Measurements from ENCODE around the gene RAP1GAP.

DNA sequence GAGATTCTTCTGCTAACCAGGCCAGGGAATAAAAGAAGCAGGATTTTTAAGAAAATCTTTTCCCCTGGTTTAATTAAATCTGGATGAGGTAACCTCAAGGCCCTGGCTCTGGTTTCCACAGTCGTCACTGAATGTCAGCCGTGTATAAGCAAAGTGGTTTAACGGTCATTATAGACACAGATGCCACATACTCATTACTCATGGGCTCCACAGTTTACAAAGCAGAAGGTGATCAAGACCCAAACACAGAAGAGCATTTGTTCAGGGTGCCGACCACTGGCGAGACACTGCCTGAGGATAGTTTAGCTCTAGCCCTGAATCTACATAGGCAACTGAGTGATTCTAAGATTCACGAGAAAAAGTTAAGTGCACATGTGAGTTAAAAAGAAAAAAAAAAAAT, 27.8 kb upstream of the RAP1GAP start:
- TF ChIP-seq, protein P1, sequence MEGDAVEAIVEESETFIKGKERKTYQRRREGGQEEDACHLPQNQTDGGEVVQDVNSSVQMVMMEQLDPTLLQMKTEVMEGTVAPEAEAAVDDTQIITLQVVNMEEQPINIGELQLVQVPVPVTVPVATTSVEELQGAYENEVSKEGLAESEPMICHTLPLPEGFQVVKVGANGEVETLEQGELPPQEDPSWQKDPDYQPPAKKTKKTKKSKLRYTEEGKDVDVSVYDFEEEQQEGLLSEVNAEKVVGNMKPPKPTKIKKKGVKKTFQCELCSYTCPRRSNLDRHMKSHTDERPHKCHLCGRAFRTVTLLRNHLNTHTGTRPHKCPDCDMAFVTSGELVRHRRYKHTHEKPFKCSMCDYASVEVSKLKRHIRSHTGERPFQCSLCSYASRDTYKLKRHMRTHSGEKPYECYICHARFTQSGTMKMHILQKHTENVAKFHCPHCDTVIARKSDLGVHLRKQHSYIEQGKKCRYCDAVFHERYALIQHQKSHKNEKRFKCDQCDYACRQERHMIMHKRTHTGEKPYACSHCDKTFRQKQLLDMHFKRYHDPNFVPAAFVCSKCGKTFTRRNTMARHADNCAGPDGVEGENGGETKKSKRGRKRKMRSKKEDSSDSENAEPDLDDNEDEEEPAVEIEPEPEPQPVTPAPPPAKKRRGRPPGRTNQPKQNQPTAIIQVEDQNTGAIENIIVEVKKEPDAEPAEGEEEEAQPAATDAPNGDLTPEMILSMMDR (conservative IDR thresholded peaks at IDR 0.05), result no peak
- no peak for TF ChIP-seq EZH2 (IDR thresholded peaks at IDR 0.05; ENCODE audit: low read depth)

Measured in PC-9 (cell line).